Measurements from ENCODE around the gene MFNG. TPM values are rescaled to one million over a fixed set of nuclear protein-coding genes. Genes with fewer than 3 reads are reported as not detected.

MFNG gene
- total RNA-seq, 2 experiments from 2014 or later: 85.1 to 89.9 TPM

DNA sequence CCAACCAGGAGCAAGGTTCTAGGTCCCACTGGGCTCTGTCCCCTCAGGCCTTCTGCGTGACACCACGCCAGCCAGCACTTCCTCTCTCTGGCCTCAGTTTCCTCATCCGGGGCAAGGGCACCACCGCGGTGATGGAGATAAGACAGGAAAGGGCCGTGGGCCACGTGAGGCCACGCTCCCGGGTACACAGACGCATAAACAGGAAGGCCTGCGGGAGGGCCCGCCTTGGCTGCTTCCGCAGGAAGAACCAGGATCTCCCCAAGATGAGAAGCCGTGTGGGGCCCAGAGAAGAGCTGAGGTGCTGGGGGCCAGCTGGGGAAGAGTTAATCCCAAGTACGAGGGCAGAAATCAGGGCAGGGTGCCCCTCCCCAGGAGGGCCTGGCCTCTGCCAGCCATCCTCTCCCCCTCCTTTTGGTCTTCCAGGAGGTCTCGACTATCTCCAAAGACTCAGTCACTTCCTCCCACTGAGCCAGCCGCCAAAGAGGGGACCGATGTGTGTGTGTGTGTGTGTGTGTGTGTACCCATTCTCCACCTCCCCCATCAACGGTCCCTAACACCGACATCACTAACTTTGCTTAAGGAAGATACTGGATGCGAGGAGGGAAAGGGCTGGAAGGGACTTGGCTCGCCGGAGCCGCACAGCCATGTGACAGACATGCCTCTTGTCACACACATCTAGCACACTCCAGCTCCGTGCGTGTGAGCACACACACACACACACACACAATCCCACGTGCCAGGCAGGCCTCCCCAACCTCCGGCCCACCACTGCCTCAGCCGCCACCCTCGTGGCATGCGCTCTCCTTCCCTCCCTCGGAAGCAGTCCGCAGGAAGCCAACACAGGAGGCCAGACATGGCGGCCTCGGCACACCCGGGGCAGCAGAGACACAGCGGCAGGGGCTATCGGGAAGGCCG, 1.4 kb downstream of the MFNG start:
- H3K9me3 Mint-ChIP-seq: no peaks in the 10 kb centered on the region
- ChIA-PET POLR2A (interaction anchor here (0.6 to 3.9 kb wide), 17 partner anchors 8 to 359 kb away, joined by 3 to 78 read pairs (median 5); partner anchors contain the start of genes ANKRD54, GGA1, IL2RB and RAC2), CTCF (interaction anchor here (0.6 to 3.4 kb wide), 2 partner anchors 8 to 12 kb away, joined by 3 to 17 read pairs; no protein-coding TSS in a partner anchor)
- peaks cover 66% of the 10 kb centered on the region for H3K4me1 Mint-ChIP-seq (ENCODE audit: low read depth)
- DNase-seq (peak; percentile 52 to 93 (median 82)), ATAC-seq (ENCODE audit: poor library complexity) (peak; percentile 71)
- TF ChIP-seq, protein P1, sequence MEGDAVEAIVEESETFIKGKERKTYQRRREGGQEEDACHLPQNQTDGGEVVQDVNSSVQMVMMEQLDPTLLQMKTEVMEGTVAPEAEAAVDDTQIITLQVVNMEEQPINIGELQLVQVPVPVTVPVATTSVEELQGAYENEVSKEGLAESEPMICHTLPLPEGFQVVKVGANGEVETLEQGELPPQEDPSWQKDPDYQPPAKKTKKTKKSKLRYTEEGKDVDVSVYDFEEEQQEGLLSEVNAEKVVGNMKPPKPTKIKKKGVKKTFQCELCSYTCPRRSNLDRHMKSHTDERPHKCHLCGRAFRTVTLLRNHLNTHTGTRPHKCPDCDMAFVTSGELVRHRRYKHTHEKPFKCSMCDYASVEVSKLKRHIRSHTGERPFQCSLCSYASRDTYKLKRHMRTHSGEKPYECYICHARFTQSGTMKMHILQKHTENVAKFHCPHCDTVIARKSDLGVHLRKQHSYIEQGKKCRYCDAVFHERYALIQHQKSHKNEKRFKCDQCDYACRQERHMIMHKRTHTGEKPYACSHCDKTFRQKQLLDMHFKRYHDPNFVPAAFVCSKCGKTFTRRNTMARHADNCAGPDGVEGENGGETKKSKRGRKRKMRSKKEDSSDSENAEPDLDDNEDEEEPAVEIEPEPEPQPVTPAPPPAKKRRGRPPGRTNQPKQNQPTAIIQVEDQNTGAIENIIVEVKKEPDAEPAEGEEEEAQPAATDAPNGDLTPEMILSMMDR (IDR thresholded peaks at IDR 0.05): no peak
- no peaks in the 10 kb centered on the region for H3K9me3 ChIP-seq (ENCODE audit: control insufficient read depth in 1 of 2, insufficient read depth in 1 of 2, low read length in 2 of 2)
- peaks cover 84% of the 10 kb centered on the region for H3K4me1 ChIP-seq (ENCODE audit: insufficient read depth, low read length)
- H3K36me3 Mint-ChIP-seq (ENCODE audit: low read depth): peaks cover 61% of the 10 kb centered on the region
- peaks cover 35% of the 10 kb centered on the region for H3K36me3 ChIP-seq (ENCODE audit: insufficient read depth, low read length)
- H3K4me3 Mint-ChIP-seq: peak overlapping the region; percentile 93
- H3K4me3 ChIP-seq (ENCODE audit: low read length): peak overlapping the region; percentile 94
- H3K27ac Mint-ChIP-seq: peak overlapping the region; percentile 98
- intact Hi-C loops (cut with DNase I, micrococcal nuclease): loop anchor here in 1 of 2 experiments (1.0 to 10.0 kb wide), 2 partner anchors 124 to 200 kb away; partner anchors contain the start of genes GGA1 and NOL12
- no peaks in the 10 kb centered on the region for H3K27me3 ChIP-seq (ENCODE audit: control insufficient read depth in 1 of 2, insufficient read depth in 2 of 2, low read length in 2 of 2)
- H3K27ac ChIP-seq (ENCODE audit: low read depth in 1 of 2, low read length in 2 of 2): peak overlapping the region; percentile 87 to 88
- no peaks in the 10 kb centered on the region for H3K27me3 Mint-ChIP-seq

DNA sequence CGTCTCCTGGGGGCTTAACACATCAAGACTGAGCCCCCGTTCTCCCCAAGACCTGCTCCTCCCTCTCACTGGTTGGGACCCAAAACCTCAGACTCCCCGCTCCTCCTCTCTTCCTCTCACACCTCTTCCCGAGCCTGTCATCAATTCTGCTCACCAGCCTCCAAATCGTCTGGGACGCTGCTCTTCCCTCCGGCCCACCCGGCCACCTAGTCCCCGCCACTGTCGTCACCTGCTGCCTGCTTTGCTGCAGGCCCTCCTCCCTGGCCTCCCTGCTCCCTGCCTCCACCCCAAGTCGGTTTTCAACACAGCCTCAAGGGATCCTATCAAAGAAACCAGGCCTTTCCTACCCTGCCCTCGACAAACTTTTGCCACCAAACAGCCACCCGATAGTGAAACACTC, 3.1 kb downstream of the MFNG start:
- TF ChIP-seq, protein P1 (IDR thresholded peaks at IDR 0.05): no peak
- Mint-ChIP-seq H3K27ac (peak overlapping the region; percentile 98), H3K4me1 (ENCODE audit: low read depth) (peaks cover 53% of the 10 kb centered on the region), H3K36me3 (ENCODE audit: low read depth) (peaks cover 76% of the 10 kb centered on the region), H3K9me3 (no peaks in the 10 kb centered on the region), H3K27me3 (no peaks in the 10 kb centered on the region), H3K4me3 (peak overlapping the region; percentile 93)
- no peak for ATAC-seq (ENCODE audit: poor library complexity)
- ChIA-PET CTCF (no interaction called here), POLR2A (interaction anchor here (1.2 kb wide), 1 partner anchor 10 kb away, joined by 3 read pairs; no protein-coding TSS in a partner anchor)
- Histone ChIP-seq H3K27me3 (ENCODE audit: control insufficient read depth in 1 of 2, insufficient read depth in 2 of 2, low read length in 2 of 2) (no peaks in the 10 kb centered on the region), H3K27ac (ENCODE audit: low read depth in 1 of 2, low read length in 2 of 2) (peak overlapping the region; percentile 55 to 87), H3K4me3 (ENCODE audit: low read length) (no peak overlapping the region), H3K9me3 (ENCODE audit: control insufficient read depth in 1 of 2, insufficient read depth in 1 of 2, low read length in 2 of 2) (no peaks in the 10 kb centered on the region), H3K36me3 (ENCODE audit: insufficient read depth, low read length) (peaks cover 50% of the 10 kb centered on the region), H3K4me1 (ENCODE audit: insufficient read depth, low read length) (peaks cover 67% of the 10 kb centered on the region)
- intact Hi-C loops (cut with DNase I, micrococcal nuclease): loop anchor here (1.0 to 10.0 kb wide), 2 partner anchors 125 to 202 kb away; partner anchors contain the start of genes GGA1 (in 1 of the 2) and NOL12 (in 1 of the 2)
- no peak for DNase-seq

DNA sequence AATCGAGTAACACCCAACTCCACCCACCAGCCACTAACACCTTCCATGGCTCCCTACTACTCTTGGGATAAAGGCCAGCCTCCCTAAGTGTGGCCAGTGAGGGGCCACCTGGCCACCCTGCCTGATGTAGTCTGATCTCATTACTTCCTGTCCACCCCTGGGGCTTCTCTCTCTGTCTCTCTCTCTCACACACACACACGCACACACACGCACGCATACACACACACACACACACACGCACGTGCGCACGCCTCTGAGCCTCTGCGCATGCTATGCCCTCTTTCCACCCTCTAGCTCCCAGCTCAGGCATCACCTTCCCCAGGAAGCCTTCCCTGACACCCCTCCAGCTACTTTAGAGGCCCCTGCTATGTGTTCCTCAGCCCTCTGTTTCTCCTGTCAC, 3.9 kb downstream of the MFNG start:
- Mint-ChIP-seq H3K27me3 (no peaks in the 10 kb centered on the region), H3K27ac (peak overlapping the region; percentile 98), H3K9me3 (no peaks in the 10 kb centered on the region), H3K4me1 (ENCODE audit: low read depth) (peaks cover 45% of the 10 kb centered on the region), H3K36me3 (ENCODE audit: low read depth) (peaks cover 84% of the 10 kb centered on the region), H3K4me3 (peak overlapping the region; percentile 93)
- Histone ChIP-seq H3K4me1 (ENCODE audit: insufficient read depth, low read length) (peaks cover 60% of the 10 kb centered on the region), H3K27me3 (ENCODE audit: control insufficient read depth in 1 of 2, insufficient read depth in 2 of 2, low read length in 2 of 2) (no peaks in the 10 kb centered on the region), H3K27ac (ENCODE audit: low read depth in 1 of 2, low read length in 2 of 2) (peak overlapping the region; percentile 34 to 55), H3K9me3 (ENCODE audit: control insufficient read depth in 1 of 2, insufficient read depth in 1 of 2, low read length in 2 of 2) (no peaks in the 10 kb centered on the region), H3K4me3 (ENCODE audit: low read length) (no peak overlapping the region), H3K36me3 (ENCODE audit: insufficient read depth, low read length) (peaks cover 58% of the 10 kb centered on the region)
- DNase-seq (no peak), ATAC-seq (ENCODE audit: poor library complexity) (no peak)
- CTCF ChIA-PET: no interaction called here
- TF ChIP-seq, protein P1 (IDR thresholded peaks at IDR 0.05): no peak
- POLR2A ChIA-PET: interaction anchor here (1.2 kb wide), 1 partner anchor 9 kb away, joined by 3 read pairs; no protein-coding TSS in a partner anchor
- intact Hi-C loops (cut with DNase I, micrococcal nuclease): loop anchor here in 1 of 2 experiments (10.0 kb wide), 1 partner anchor 203 kb away; the partner anchor contains the start of gene NOL12
